Mesothelial cell of epicardium (in vitro differentiated cells): ENCODE measurements around the gene ZSCAN23. TPM values are rescaled to one million over a fixed set of nuclear protein-coding genes. Genes with fewer than 3 reads are reported as not detected.
A peak's percentile ranks its signal among the peaks of the same experiment; 100 is the strongest.

Experiments
- DNase-seq, 2 experiments: peaks; one replicate each; pipeline ENCODE4 v3.0.0; 2021; ENCODE audit warnings: low spot score in 2 of 2; ENCODE audit not compliant: unreplicated experiment in 2 of 2
- H3K27ac Mint-ChIP-seq: 2 replicates; pipeline ENCODE4 v1.8.0; 2021; ENCODE audit warnings: mixed read lengths
- H3K27me3 Mint-ChIP-seq: 2 replicates; pipeline ENCODE4 v1.8.0; 2021; ENCODE audit warnings: low read depth, mixed read lengths
- H3K36me3 Mint-ChIP-seq: 2 replicates; pipeline ENCODE4 v1.8.0; 2021; ENCODE audit warnings: mixed read lengths
- H3K4me1 Mint-ChIP-seq: 2 replicates; pipeline ENCODE4 v1.8.0; 2021; ENCODE audit warnings: mixed read lengths
- H3K4me3 Mint-ChIP-seq: 2 replicates; pipeline ENCODE4 v1.8.0; 2021; ENCODE audit warnings: mild to moderate bottlenecking, moderate library complexity, mixed read lengths
- H3K9me3 Mint-ChIP-seq: 2 replicates; pipeline ENCODE4 v1.8.0; 2021; ENCODE audit warnings: mixed read lengths
- CTCF ChIP-seq: fragments of 200-600 bp; sonication (generic); IDR thresholded peaks from one replicate; pipeline ENCODE4 v1.5.0; 2021; ENCODE audit warnings: antibody characterized with exemption; ENCODE audit not compliant: unreplicated experiment
- total RNA-seq: library from RNA; stranded (reverse); gene quantifications from 3 replicates; pipeline ENCODE4 v1.2.1, GENCODE V29; 2021

Gene ZSCAN23
- total RNA-seq, 1 donor from 2014 or later, result 13.9 TPM

DNA sequence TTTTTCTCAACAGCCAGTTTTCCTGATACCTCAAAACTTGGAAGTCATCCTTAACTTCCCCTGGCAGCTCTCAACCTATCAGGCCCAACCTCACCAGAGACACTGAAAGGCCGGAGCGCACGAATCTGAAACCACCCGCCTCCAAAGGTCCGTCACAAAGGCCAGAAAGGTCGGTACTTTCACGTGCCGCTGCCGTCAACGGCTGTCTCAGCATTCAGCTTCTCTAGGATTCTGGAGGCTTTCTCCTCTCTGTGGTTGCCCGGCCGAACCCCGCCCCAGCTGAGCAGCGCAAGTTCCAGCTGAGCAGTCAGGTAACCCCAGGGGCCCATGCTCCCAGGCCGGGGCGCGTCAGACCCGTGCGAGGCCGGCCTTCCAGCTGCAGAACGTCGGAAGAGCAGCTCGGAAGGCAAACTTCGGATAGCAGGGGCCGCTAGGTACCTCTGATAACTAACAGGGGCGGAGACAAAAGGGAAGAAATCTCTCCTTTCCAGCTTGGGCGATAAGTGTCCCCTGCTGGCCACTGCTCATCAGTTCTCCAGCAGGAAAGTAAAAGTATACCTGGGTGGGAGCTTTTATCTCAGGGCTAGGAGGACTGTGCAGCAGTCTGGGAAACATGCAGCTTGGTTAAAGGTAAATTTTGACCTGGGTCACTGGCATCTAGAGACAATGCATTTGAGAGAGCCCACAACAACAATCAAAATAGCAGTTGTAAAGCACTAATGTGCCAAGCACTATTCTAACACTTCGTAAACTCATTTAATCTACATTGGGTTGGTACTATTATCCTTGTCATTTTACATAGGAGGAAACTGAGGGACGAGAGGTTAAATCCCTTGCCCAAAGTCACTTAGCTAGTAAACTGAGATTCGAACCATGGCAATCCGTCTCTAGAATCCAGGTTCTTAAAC, 59.8 kb downstream of the ZSCAN23 start:
- H3K9me3 Mint-ChIP-seq, result peaks cover 5% of the 10 kb centered on the region
- H3K4me3 Mint-ChIP-seq, result peak overlapping the region; percentile 92
- peaks cover 27% of the 10 kb centered on the region for H3K36me3 Mint-ChIP-seq
- H3K27ac Mint-ChIP-seq, result peak overlapping the region; percentile 90
- peak; percentile 39 to 67 for DNase-seq
- no peaks in the 10 kb centered on the region for H3K27me3 Mint-ChIP-seq
- peak; percentile 44 for TF ChIP-seq CTCF
- H3K4me1 Mint-ChIP-seq, result peaks cover 15% of the 10 kb centered on the region

Other genes starting within 250 kb of the ZSCAN23 start
- gene ZSCAN9, start 218.2 kb downstream of the ZSCAN23 start, total RNA-seq, result 25.5 to 29.6 TPM (median 27.9 TPM) in 3 replicates
- gene ZKSCAN4, start 191.2 kb downstream of the ZSCAN23 start, total RNA-seq, result 5.8 to 6.8 TPM (median 6.8 TPM) in 3 replicates
- not detected in 3 replicates for gene NKAPL, start 184.2 kb downstream of the ZSCAN23 start, total RNA-seq
- gene ZSCAN26, start 176.3 kb downstream of the ZSCAN23 start, total RNA-seq, result 26.6 to 29.2 TPM (median 26.9 TPM) in 3 replicates
- 8.9 to 9.4 TPM (median 9.2 TPM) in 3 replicates for gene PGBD1, start 161.9 kb downstream of the ZSCAN23 start, total RNA-seq
- gene ZSCAN31, start 107.3 kb downstream of the ZSCAN23 start, total RNA-seq, result 5.8 to 8.8 TPM (median 6.0 TPM) in 3 replicates
- gene ZKSCAN3, start 93.5 kb downstream of the ZSCAN23 start, total RNA-seq, result 11.2 to 12.9 TPM (median 12.1 TPM) in 3 replicates
- 13.4 to 14.0 TPM (median 13.9 TPM) in 3 replicates for gene ZSCAN12, start 43.7 kb downstream of the ZSCAN23 start, total RNA-seq
- gene GPX6, start 72.3 kb upstream of the ZSCAN23 start, total RNA-seq, result not detected in 3 replicates
- not detected in 3 replicates for gene GPX5, start 82.4 kb upstream of the ZSCAN23 start, total RNA-seq